ENCODE measurements around the gene TNFRSF19. TPM values are rescaled to one million over a fixed set of nuclear protein-coding genes. Genes with fewer than 3 reads are reported as not detected.

Gene TNFRSF19
- total and polyA plus RNA-seq, 2 of the 8 experiments (the other 6 are each of a cell fraction or from before 2014, with no cell fraction given), result 0.50 to 0.95 TPM

DNA sequence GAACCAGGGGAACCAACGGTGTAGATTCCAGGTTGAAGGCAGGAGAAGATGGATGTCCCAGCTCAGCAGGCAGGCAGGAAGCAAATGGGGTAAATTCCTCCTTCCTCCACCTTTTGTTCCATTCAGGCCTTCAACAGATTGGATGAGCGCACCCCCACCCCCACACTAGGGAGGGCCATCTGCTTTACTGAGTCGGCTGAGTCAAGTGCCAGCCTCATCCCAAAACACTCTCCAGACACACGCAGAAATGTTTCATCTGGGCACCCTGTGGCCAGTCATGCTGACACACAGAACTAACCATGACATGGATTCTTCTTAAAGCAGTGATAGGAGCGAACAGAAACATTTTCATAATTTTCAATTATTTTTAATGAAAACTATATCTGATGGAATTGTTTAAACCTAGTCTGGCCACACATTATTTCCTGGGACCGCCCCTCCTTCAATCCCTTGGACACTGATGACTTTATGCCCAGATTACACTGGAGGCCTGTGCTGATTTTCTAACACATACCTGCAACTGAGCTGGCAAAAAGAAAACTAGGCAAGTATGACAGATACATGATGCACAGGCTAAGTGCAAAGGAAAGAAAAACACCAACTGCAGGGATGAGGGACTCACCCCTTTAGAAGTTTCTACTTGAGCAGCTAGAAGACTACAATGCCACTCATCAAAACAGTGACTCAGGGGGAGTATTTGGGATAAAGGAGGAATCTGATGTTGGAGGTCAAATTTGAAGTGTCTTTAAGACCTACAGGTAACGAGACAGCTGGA lies 154.2 kb downstream of the TNFRSF19 start (continued):
- TF ChIP-seq, protein P1, sequence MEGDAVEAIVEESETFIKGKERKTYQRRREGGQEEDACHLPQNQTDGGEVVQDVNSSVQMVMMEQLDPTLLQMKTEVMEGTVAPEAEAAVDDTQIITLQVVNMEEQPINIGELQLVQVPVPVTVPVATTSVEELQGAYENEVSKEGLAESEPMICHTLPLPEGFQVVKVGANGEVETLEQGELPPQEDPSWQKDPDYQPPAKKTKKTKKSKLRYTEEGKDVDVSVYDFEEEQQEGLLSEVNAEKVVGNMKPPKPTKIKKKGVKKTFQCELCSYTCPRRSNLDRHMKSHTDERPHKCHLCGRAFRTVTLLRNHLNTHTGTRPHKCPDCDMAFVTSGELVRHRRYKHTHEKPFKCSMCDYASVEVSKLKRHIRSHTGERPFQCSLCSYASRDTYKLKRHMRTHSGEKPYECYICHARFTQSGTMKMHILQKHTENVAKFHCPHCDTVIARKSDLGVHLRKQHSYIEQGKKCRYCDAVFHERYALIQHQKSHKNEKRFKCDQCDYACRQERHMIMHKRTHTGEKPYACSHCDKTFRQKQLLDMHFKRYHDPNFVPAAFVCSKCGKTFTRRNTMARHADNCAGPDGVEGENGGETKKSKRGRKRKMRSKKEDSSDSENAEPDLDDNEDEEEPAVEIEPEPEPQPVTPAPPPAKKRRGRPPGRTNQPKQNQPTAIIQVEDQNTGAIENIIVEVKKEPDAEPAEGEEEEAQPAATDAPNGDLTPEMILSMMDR (IDR thresholded peaks at IDR 0.05; ENCODE audit: control extremely low read depth in 1 of 3, insufficient read depth in 1 of 3, low read depth in 1 of 3, low read length in 3 of 3), result no peak
- TF ChIP-seq SRF (IDR thresholded peaks at IDR 0.05; ENCODE audit: low read depth, low read length), result no peak

Other genes starting within 250 kb of the TNFRSF19 start
- gene SACS, start 136.7 kb upstream of the TNFRSF19 start, total RNA-seq (2021; fragmentation: NEBNext Ultra II Directional; extraction: Animal tissue kit (Norgen Biotek cat#: 25700)), result 51.3 and 54.2 TPM in 2 replicates
- 11.0 and 17.4 TPM in 2 replicates for gene SACS, start 136.7 kb upstream of the TNFRSF19 start, polyA plus RNA-seq (2011; rRNA removed)